ENCODE measurements around the gene SHCBP1L. TPM values are rescaled to one million over a fixed set of nuclear protein-coding genes. Genes with fewer than 3 reads are reported as not detected.

SHCBP1L gene
- total RNA-seq, 1 experiment from 2014 or later = not detected

GRCh38 chr1:182851825-182852224 lies 101.1 kb downstream of the SHCBP1L start:
- H3K4me1 Mint-ChIP-seq = peaks cover 11% of the 10 kb centered on the region
- POLR2A ChIA-PET = no interaction called here
- TF ChIP-seq PREB (CRISPR knock-in tag; IDR thresholded peaks at IDR 0.05; ENCODE audit: borderline replicate concordance) (no peak), ZNF232 (CRISPR knock-in tag; IDR thresholded peaks at IDR 0.05) (no peak), RELA (CRISPR knock-in tag; IDR thresholded peaks at IDR 0.05; ENCODE audit: borderline replicate concordance) (no peak), ETV6 (CRISPR knock-in tag; IDR thresholded peaks at IDR 0.05) (no peak), CTCF (IDR thresholded peaks at IDR 0.05) (no peak), ZNF532 (CRISPR knock-in tag; IDR thresholded peaks at IDR 0.05; ENCODE audit: borderline replicate concordance) (no peak), ELF4 (CRISPR knock-in tag; IDR thresholded peaks at IDR 0.05; ENCODE audit: low read depth) (no peak), ZNF396 (CRISPR knock-in tag; IDR thresholded peaks at IDR 0.05; ENCODE audit: borderline replicate concordance) (no peak), ATF6 (CRISPR knock-in tag; IDR thresholded peaks at IDR 0.05) (no peak), ARID4B (CRISPR knock-in tag; IDR thresholded peaks at IDR 0.05; ENCODE audit: borderline replicate concordance) (no peak), ZBTB43 (CRISPR knock-in tag; IDR thresholded peaks at IDR 0.05) (no peak), AFF4 (CRISPR knock-in tag; IDR thresholded peaks at IDR 0.05; ENCODE audit: borderline replicate concordance) (no peak), IRF2 (CRISPR knock-in tag; IDR thresholded peaks at IDR 0.05; ENCODE audit: borderline replicate concordance, low read depth) (no peak), CBFB (CRISPR knock-in tag; IDR thresholded peaks at IDR 0.05; ENCODE audit: low read depth) (no peak), JUN (CRISPR knock-in tag; IDR thresholded peaks at IDR 0.05) (no peak), MAX (CRISPR knock-in tag; IDR thresholded peaks at IDR 0.05) (no peak)

More at GRCh38 chr1:182851825-182852224, 101.1 kb downstream of the SHCBP1L start:
- H3K36me3 Mint-ChIP-seq = peaks cover 95% of the 10 kb centered on the region
- no peaks in the 10 kb centered on the region for H3K27me3 Mint-ChIP-seq (ENCODE audit: low read depth)
- no peaks in the 10 kb centered on the region for H3K9me3 Mint-ChIP-seq
- H3K4me3 Mint-ChIP-seq = no peak overlapping the region
- CTCF ChIA-PET = no interaction called here
- DNase-seq (ENCODE audit: low spot score) (no peak), ATAC-seq (no peak)
- H3K27ac Mint-ChIP-seq = no peak overlapping the region
